Tibial artery (tissue), 4 donors: ENCODE data around the gene ACSL6.

ENCODE experiments used
- DNase-seq, 2 donors: peaks; one replicate each; pipeline ENCODE4 v3.0.0-alpha.2; 2019
- H3K27ac ChIP-seq, 2 donors: fragments of 200-600 bp; sonication (generic) in 1 of 2; 1 replicate in 1 of 2; 2 replicates in 1 of 2; pipeline ENCODE4 v1.5.1; 2018 to 2019; ENCODE audit warnings: mild to moderate bottlenecking in 1 of 2
- H3K27me3 ChIP-seq, 2 donors: fragments of 200-600 bp; sonication (generic) in 1 of 2; one replicate each; pipeline versions ENCODE4 v1.5.1 to v1.6.0; 2016 to 2019
- H3K36me3 ChIP-seq, 3 donors: fragments of 200-600 bp; sonication (generic) in 2 of 3; one replicate each; pipeline ENCODE4 v1.5.1; 2016 to 2019; ENCODE audit warnings: mild to moderate bottlenecking in 2 of 3
- H3K4me1 ChIP-seq, 4 donors: fragments of 200-600 bp; sonication (generic) in 2 of 4; 1 replicate in 3 of 4; 2 replicates in 1 of 4; pipeline ENCODE4 v1.5.1; 2016 to 2019
- H3K4me3 ChIP-seq, 2 donors: fragments of 200-600 bp; sonication (generic) in 1 of 2; 1 replicate in 1 of 2; 2 replicates in 1 of 2; pipeline ENCODE4 v1.5.1; 2018 to 2019; ENCODE audit warnings: mild to moderate bottlenecking in 2 of 2
- H3K9me3 ChIP-seq, 3 donors: fragments of 200-600 bp; sonication (generic) in 1 of 3; one replicate each; pipeline ENCODE4 v1.5.1; 2016 to 2019
- CTCF ChIP-seq, 2 experiments: fragments of 200-600 bp in 1 of 2; fragments of 450-650 bp in 1 of 2; IDR thresholded peaks; one replicate each; pipeline ENCODE4 v1.5.1; 2017 to 2019; ENCODE audit warnings: antibody characterized with exemption in 2 of 2, mild to moderate bottlenecking in 1 of 2, moderate library complexity in 1 of 2
- intact Hi-C: fragments of 100-400 bp; cut with DNase I; formaldehyde crosslinking; loops from one replicate; pipeline ENCODE4 v1.15.0; 2023; ENCODE audit warnings: low total_unique reads

ACSL6 gene

GRCh38 chr5:132058646-132059042, 47.2 kb upstream of the ACSL6 start:
- Histone ChIP-seq H3K4me1 (no peaks in the 10 kb centered on the region), H3K27ac (no peak overlapping the region), H3K27me3 (no peaks in the 10 kb centered on the region), H3K36me3 (no peaks in the 10 kb centered on the region), H3K4me3 (no peak overlapping the region), H3K9me3 (no peaks in the 10 kb centered on the region)
- intact Hi-C loops, result no loop called here
- TF ChIP-seq CTCF (IDR thresholded peaks at IDR 0.05), result no peak
- DNase-seq, result no peak

GRCh38 chr5:132057498-132058255, 46.2 kb upstream of the ACSL6 start:
- Histone ChIP-seq H3K27me3 (no peaks in the 10 kb centered on the region), H3K4me3 (no peak overlapping the region), H3K9me3 (no peaks in the 10 kb centered on the region), H3K36me3 (no peaks in the 10 kb centered on the region), H3K27ac (no peak overlapping the region), H3K4me1 (no peaks in the 10 kb centered on the region)
- intact Hi-C loops, result no loop called here
- DNase-seq, result no peak
- TF ChIP-seq CTCF (IDR thresholded peaks at IDR 0.05), result no peak

- no peak overlapping the region for H3K27ac ChIP-seq
- DNase-seq, result peak; percentile 4 to 56
- intact Hi-C loops, result no loop called here
- no peaks in the 10 kb centered on the region for H3K9me3 ChIP-seq
- no peak for TF ChIP-seq CTCF (IDR thresholded peaks at IDR 0.05)
- H3K4me1 ChIP-seq, result no peaks in the 10 kb centered on the region
- no peaks in the 10 kb centered on the region for H3K36me3 ChIP-seq
- no peaks in the 10 kb centered on the region for H3K27me3 ChIP-seq
- H3K4me3 ChIP-seq, result no peak overlapping the region
Measured at GRCh38 chr5:132056610-132057497, 45.4 kb upstream of the ACSL6 start.

GRCh38 chr5:132055808-132056609, 44.6 kb upstream of the ACSL6 start:
- H3K27me3 ChIP-seq, result peaks cover 0 to 7% of the 10 kb centered on the region in 2 donors

More at GRCh38 chr5:132055808-132056609, 44.6 kb upstream of the ACSL6 start:
- Histone ChIP-seq H3K4me3 (no peak overlapping the region), H3K4me1 (no peaks in the 10 kb centered on the region), H3K9me3 (no peaks in the 10 kb centered on the region), H3K27ac (no peak overlapping the region), H3K36me3 (no peaks in the 10 kb centered on the region)
- intact Hi-C loops, result no loop called here
- DNase-seq, result peak in 1 of 2 donors; percentile 53
- no peak for TF ChIP-seq CTCF (IDR thresholded peaks at IDR 0.05)
